Stimulated activated CD8-positive, alpha-beta memory T cell treated with anti-CD3 and anti-CD28 coated beads, Interleukin-4, amount 100 ng/mL, for 4 hours (primary cell): ENCODE data around the gene AVPI1.
"Not testable (repeated sequence)": the region's sequence is repeated elsewhere in the genome, so short reads cannot be mapped to it uniquely, and the experiment has no call there.

Experiments used
- DNase-seq, 2 donors: peaks; one replicate each; pipeline ENCODE4 v3.0.0-alpha.2; 2020; ENCODE audit warnings: low read depth in 2 of 2, low spot score in 1 of 2

AVPI1 gene

GRCh38 chr10:97683556-97684367 is 3.3 kb downstream of the AVPI1 start:
- no peak for DNase-seq

- no peak for DNase-seq
Measured at GRCh38 chr10:97682042-97682441, 5.0 kb downstream of the AVPI1 start.

- no peak for DNase-seq
Measured at GRCh38 chr10:97679594-97679993, 7.4 kb downstream of the AVPI1 start.

- no peak for DNase-seq
Measured at GRCh38 chr10:97676770-97677581, 10.1 kb downstream of the AVPI1 start.

- no peak for DNase-seq
Measured at GRCh38 chr10:97675222-97675621, 11.8 kb downstream of the AVPI1 start.

GRCh38 chr10:97673736-97674525 is 13.1 kb downstream of the AVPI1 start:
- no peak for DNase-seq

- DNase-seq, result no peak
Measured at GRCh38 chr10:97669571-97669970, 17.5 kb downstream of the AVPI1 start.

- no peak for DNase-seq
Measured at GRCh38 chr10:97667463-97667862, 19.6 kb downstream of the AVPI1 start.

GRCh38 chr10:97666992-97667391 is 20.0 kb downstream of the AVPI1 start:
- DNase-seq, result no peak

- no peak for DNase-seq
Measured at GRCh38 chr10:97664282-97664850, 22.7 kb downstream of the AVPI1 start.

GRCh38 chr10:97659589-97659988 is 27.5 kb downstream of the AVPI1 start:
- DNase-seq, result no peak

GRCh38 chr10:97656777-97657176 is 30.3 kb downstream of the AVPI1 start:
- no peak for DNase-seq

- DNase-seq, result no peak
Measured at GRCh38 chr10:97651773-97652172, 35.3 kb downstream of the AVPI1 start.

GRCh38 chr10:97650726-97651125 is 36.3 kb downstream of the AVPI1 start:
- DNase-seq, result no peak

- DNase-seq, result not testable (repeated sequence)
Measured at GRCh38 chr10:97649405-97649750, 37.7 kb downstream of the AVPI1 start.

- DNase-seq, result peak in 1 of 2 donors; percentile 11
Measured at GRCh38 chr10:97648562-97649404, 38.3 kb downstream of the AVPI1 start.

GRCh38 chr10:97647556-97647955 is 39.5 kb downstream of the AVPI1 start:
- no peak for DNase-seq

- DNase-seq, result no peak
Measured at GRCh38 chr10:97644936-97645335, 42.1 kb downstream of the AVPI1 start.

- no peak for DNase-seq
Measured at GRCh38 chr10:97643441-97643985, 43.5 kb downstream of the AVPI1 start.
